ENCODE data around the gene SH2D2A. TPM values are rescaled to one million over a fixed set of nuclear protein-coding genes. Genes with fewer than 3 reads are reported as not detected.

SH2D2A gene
- 1 to 10 TPM in 1 of 6 donors, under 1 TPM in 4, not detected in 1; 0.26 to 1.2 (median 0.31) TPM for polyA plus RNA-seq (ENCODE audit: low read depth in 6 of 6)

DNA sequence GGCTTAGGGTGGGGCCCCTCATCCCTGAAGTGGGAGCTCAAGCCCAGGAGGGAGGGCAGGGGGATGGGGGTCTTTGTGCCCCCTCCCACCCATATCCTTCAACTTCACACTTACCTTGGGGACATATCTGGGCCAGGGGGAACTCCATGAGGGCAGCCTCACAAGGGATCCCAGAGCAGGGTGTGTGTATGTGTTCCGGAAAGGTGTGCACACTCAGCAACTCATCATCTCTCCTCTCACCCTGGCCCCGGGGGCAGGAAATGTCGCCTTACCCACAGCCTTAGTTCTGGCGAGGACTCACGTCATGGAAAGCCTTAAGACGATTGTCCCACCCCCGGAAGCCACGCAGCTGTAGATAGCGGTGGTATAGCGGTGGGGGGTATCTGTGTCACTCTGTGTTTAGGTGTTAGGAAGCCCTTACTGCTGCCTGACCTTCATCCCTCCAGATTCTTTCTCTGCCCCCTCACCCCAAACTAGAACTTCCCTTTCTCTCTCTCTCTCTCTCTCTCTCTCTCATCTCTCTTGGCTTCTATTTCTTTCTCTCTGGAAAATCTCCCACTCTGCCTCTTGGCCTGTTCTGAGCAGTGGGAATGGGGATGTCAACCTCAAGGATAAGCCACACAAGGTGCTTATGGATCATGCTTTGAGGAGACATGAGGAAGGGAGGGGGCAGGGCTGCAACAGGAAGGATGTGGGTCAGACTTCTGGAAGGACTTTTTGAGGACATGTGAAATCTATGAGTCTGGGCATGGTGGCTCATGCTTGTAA, at the start of gene SH2D2A:
TSS of gene SH2D2A (minus strand) at position 288 of the 768 bp plus-strand sequence. CDS start at position 148, 140 bp downstream.
- H3K4me3 Mint-ChIP-seq = peak within 1 kb of the TSS; percentile 3 to 85 (median 69)
- DNase-seq = peak; percentile 69
- peaks cover 30 to 33% (median 31%) of the 10 kb centered on the region in 3 donors for H3K4me1 Mint-ChIP-seq
- H3K27me3 Mint-ChIP-seq = peaks cover 13 to 39% (median 20%) of the 10 kb centered on the region in 3 donors
- no peaks in the 10 kb centered on the region for H3K36me3 Mint-ChIP-seq
- peak within 1 kb of the TSS; percentile 55 to 97 (median 88) for H3K27ac Mint-ChIP-seq
- peaks cover 0 to 4% (median 0%) of the 10 kb centered on the region in 7 donors for H3K9me3 Mint-ChIP-seq
- ATAC-seq (ENCODE audit: low read depth in 2 of 2) = peak; percentile 85 to 91

DNA sequence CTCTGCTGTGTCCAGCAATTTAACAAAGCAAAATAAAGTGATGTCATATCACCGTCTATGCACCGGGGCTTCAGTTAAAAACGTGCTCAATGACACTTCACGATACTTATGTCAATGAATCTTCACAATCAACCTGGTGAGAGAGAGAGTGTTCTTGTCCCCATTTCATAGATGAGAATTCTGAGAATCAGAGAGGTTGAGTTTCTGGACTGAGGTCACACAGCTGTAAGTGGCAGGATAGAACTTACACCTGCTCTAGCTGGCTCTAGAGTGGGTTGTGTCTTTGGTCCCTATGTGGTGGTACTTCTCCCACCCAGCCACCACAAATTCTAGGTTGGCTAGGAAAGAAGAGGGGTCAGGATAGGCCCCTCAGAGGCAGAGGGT, 49.2 kb upstream of the SH2D2A start:
- Mint-ChIP-seq H3K27ac (peak overlapping the region in 1 of 6 donors; percentile 70), H3K4me3 (peak overlapping the region in 1 of 8 donors; percentile 67), H3K4me1 (peaks cover 4 to 7% (median 5%) of the 10 kb centered on the region in 3 donors), H3K27me3 (peaks cover 34 to 80% (median 74%) of the 10 kb centered on the region in 3 donors), H3K9me3 (no peaks in the 10 kb centered on the region), H3K36me3 (no peaks in the 10 kb centered on the region)
- DNase-seq (no peak), ATAC-seq (ENCODE audit: low read depth in 2 of 2) (no peak)

DNA sequence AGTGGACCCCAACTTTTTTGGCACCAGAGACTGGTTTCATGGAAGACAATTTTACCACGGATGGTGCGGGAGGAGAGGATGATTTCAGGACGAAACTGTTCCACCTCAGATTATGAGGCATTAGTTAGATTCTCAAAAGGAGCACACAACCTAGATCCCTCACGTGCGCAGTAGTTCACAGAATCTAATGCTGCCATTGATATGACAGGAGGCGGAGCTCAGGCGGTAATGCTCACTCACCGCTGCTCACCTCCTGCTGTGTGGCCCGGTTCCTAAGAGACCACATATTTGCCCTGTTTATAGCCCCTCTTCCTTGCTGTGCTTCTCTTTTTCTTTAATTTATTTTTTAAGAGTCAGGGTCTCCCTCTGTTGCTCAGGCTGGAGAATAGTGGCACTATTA, 48.6 kb upstream of the SH2D2A start:
- DNase-seq (no peak), ATAC-seq (ENCODE audit: low read depth in 2 of 2) (no peak)
- no peak overlapping the region for H3K27ac Mint-ChIP-seq
- H3K4me3 Mint-ChIP-seq = no peak overlapping the region
- peaks cover 35 to 80% (median 78%) of the 10 kb centered on the region in 3 donors for H3K27me3 Mint-ChIP-seq
- no peaks in the 10 kb centered on the region for H3K36me3 Mint-ChIP-seq
- peaks cover 7 to 9% (median 7%) of the 10 kb centered on the region in 3 donors for H3K4me1 Mint-ChIP-seq
- no peaks in the 10 kb centered on the region for H3K9me3 Mint-ChIP-seq

DNA sequence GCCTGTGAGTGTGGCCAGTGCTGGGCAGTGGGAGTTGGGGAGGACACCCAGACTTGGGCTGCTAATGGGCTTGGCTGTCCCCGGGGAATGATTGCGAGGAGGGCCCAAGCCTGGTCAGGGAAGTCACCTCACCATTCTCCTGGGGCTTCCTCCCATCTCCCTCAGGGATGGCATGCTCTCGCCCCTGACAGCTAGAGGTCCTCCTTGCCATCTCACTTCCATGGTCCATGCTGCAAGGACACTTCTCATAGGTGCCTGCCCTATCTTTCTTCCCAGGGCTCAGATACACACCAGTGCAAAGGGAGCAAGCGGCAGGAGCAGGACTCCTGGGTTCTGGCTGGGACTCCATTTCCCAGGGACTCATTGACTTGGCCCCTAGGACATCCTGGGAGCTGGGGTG, 48.1 kb upstream of the SH2D2A start:
- no peak for DNase-seq
- H3K27ac Mint-ChIP-seq = no peak overlapping the region
- no peaks in the 10 kb centered on the region for H3K9me3 Mint-ChIP-seq
- H3K27me3 Mint-ChIP-seq = peaks cover 40 to 82% (median 80%) of the 10 kb centered on the region in 3 donors
- H3K4me1 Mint-ChIP-seq = peaks cover 10 to 13% (median 12%) of the 10 kb centered on the region in 3 donors
- no peaks in the 10 kb centered on the region for H3K36me3 Mint-ChIP-seq
- no peak overlapping the region for H3K4me3 Mint-ChIP-seq
- no peak for ATAC-seq (ENCODE audit: low read depth in 2 of 2)

DNA sequence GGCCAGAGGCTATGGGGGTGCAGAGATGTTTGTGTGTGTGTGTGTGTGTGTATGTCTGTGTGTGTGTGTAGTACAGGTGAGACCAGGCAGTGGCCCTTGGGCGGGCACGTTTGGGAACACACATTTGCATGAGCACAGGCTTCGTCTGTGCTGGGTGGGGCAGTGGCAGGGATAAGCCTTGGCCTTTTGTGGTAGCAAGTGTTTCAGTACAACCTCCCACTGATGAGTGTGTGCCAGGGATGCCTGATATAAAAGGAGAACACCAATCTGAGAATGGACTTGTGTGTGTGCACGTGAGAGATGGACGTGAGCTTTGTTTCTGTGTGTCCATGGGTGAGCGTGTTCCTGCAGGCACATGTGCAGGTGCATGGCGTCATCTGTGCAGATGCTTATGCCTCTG, 47.0 kb upstream of the SH2D2A start:
- Mint-ChIP-seq H3K9me3 (no peaks in the 10 kb centered on the region), H3K4me3 (peak overlapping the region in 1 of 8 donors; percentile 37), H3K36me3 (no peaks in the 10 kb centered on the region), H3K27me3 (peaks cover 33 to 82% (median 73%) of the 10 kb centered on the region in 3 donors), H3K27ac (no peak overlapping the region), H3K4me1 (peaks cover 12 to 15% (median 14%) of the 10 kb centered on the region in 3 donors)
- DNase-seq = no peak
- ATAC-seq (ENCODE audit: low read depth in 2 of 2) = no peak

DNA sequence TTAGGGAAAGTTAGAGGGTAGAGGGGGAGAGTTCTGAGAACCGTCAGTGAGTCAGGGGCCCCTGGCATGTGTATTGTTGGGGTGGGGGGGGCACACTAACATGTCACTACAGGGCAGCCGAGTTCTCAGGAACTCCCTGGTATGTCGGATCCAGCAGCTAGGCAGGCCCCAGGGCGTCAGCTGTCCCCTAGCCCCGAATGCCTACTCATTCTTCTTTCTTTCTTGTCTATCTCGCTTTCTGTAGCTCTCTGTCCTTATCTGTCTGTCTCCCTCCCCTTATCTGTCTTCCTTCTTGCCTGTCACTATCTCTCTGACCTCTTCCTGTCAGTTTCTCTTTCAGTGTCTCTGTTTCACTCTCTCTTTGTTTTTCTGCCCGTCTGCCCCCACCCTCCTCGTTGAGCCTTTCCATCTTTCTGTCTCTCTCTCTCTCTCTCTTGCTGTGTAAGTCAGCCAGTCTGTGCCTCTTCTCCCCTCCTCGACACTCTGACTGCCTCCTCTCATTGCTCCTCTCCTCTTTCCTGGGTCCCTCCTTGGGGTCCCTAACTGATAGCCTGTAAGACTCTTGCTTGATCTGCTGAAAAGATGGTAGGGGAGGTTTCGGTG, 46.5 kb upstream of the SH2D2A start:
- Mint-ChIP-seq H3K4me1 (peaks cover 14 to 15% (median 15%) of the 10 kb centered on the region in 3 donors), H3K27ac (no peak overlapping the region), H3K27me3 (peaks cover 39 to 82% (median 73%) of the 10 kb centered on the region in 3 donors), H3K9me3 (no peaks in the 10 kb centered on the region), H3K36me3 (no peaks in the 10 kb centered on the region), H3K4me3 (no peak overlapping the region)
- DNase-seq = no peak
- no peak for ATAC-seq (ENCODE audit: low read depth in 2 of 2)

DNA sequence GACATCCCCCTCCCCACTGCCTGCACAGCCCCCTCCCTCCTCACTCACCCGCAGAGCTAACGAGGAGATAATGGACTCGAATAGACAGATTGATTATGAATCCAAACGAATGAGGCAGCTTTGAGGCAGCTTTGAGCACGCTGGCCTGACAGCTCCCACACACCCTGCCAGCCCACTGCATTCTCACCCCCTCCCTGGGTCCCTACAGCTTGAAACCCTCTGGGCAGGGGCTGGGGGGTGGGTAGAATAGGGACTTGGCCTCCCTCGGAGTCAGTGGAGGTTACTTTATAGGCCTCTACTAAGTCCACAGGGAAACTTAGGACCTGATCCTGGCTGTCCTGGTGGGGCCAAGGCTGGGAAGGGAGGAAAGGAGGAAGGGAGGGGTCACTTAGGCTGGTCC, 45.9 kb upstream of the SH2D2A start:
- no peak overlapping the region for H3K4me3 Mint-ChIP-seq
- peaks cover 14 to 15% (median 15%) of the 10 kb centered on the region in 3 donors for H3K4me1 Mint-ChIP-seq
- peaks cover 44 to 82% (median 73%) of the 10 kb centered on the region in 3 donors for H3K27me3 Mint-ChIP-seq
- H3K9me3 Mint-ChIP-seq = no peaks in the 10 kb centered on the region
- H3K27ac Mint-ChIP-seq = no peak overlapping the region
- DNase-seq = no peak
- no peak for ATAC-seq (ENCODE audit: low read depth in 2 of 2)
- no peaks in the 10 kb centered on the region for H3K36me3 Mint-ChIP-seq

DNA sequence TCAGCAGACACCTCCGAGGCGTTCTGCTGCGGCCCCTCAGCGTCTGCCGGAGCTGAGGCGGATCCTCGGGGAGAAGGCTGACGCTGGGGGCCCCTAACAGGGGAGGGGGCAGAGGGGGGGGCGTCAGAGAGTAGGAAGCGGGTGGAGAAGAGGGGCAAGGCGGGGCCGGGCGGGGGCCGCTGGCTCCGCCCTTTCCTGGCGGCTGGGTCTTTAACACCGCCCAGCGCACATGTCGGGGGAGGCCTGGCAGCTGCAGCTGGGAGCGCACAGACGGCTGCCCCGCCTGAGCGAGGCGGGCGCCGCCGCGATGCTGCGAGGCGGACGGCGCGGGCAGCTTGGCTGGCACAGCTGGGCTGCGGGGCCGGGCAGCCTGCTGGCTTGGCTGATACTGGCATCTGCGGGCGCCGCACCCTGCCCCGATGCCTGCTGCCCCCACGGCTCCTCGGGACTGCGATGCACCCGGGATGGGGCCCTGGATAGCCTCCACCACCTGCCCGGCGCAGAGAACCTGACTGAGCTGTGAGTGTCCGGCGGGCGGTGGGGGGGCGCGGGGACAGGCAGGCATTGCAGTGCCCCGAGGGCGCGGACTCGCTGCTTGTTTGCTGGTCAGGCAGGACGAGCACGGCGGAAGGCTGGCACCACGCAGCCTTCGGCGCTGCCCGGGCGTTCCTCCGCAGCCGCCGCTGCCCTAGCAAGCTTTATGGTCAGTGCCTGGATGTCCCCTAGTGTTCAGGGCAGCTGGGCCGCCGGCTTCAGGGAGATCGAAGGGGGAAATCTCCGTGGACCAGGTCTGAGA, 44.2 kb upstream of the SH2D2A start, which contains the start of gene NTRK1:
TSS of gene NTRK1 (plus strand) at position 238 of the 796 bp plus-strand sequence. CDS start at position 308, 70 bp downstream.
- peaks cover 55 to 82% (median 82%) of the 10 kb centered on the region in 3 donors for H3K27me3 Mint-ChIP-seq

DNA sequence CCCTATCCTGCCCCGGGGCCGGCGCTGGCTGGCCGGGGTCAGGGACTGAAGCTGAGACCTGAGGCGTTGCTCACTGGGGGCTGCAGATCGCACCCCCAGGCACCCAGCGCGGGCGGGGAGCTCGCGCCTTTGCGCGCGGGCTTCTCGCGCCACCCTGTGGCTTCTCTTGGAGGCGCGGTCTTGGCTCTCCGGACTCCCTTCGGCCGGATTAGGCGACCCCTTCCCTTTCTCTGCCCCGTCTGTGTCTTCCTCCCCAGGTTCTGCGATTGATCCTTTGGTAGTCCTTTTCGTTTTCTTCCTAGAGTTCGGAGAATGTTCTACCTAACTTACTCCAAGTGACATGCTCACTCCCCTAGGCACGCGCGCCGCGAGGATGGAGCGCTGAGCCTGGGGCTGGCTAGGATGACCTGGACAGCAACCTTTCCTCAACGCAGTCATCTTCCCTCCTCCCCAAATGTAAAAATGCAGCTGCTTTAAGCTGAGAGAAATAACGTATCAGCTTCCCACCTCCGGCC, 43.5 kb upstream of the SH2D2A start:
- DNase-seq = peak; percentile 39
- peak; percentile 64 to 68 for ATAC-seq (ENCODE audit: low read depth in 2 of 2)
- peaks cover 52 to 76% (median 76%) of the 10 kb centered on the region in 3 donors for H3K27me3 Mint-ChIP-seq
- peaks cover 12 to 15% (median 15%) of the 10 kb centered on the region in 3 donors for H3K4me1 Mint-ChIP-seq
- H3K9me3 Mint-ChIP-seq = no peaks in the 10 kb centered on the region
- H3K27ac Mint-ChIP-seq = no peak overlapping the region
- peak overlapping the region; percentile 51 to 88 (median 78) for H3K4me3 Mint-ChIP-seq
- no peaks in the 10 kb centered on the region for H3K36me3 Mint-ChIP-seq

More for the DNA sequence above, 44.2 kb upstream of the SH2D2A start, which contains the start of gene NTRK1:
- Mint-ChIP-seq H3K4me1 (peaks cover 12 to 15% (median 15%) of the 10 kb centered on the region in 3 donors), H3K27ac (no peak within 1 kb of the TSS), H3K4me3 (peak within 1 kb of the TSS; percentile 51 to 88 (median 78)), H3K9me3 (no peaks in the 10 kb centered on the region), H3K36me3 (no peaks in the 10 kb centered on the region)
- peak; percentile 79 to 81 for ATAC-seq (ENCODE audit: low read depth in 2 of 2)
- DNase-seq = peak; percentile 15

DNA sequence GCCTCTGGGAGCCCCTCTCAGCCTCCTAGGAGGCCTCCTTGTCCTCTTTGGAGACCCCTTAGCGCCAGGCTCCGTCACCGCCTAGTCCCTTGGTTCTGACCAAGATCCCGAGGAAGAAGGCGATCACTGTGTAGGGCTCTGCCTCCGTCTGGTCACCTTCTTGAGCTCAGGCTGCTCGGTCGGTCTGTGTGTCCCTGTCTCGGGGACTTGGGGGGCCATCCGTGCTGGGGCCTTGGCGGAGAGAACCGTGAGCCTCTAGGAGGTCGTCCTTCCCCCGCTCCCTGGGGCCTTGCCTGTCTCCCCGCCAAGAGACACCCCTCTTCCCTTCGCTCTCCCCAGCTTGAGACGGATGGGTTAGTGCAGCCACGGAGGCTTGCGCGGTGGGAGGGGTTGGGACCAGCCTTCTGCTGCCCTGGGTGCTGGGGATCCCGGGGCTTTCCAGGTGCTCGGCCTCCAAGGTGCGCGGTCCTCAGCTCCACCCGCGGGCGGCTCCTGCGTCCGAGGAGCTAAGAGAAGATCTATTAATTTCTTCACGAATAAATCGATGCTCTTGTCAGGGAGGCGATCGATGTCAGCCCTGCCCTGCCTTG, 43.0 kb upstream of the SH2D2A start:
- H3K27me3 Mint-ChIP-seq = peaks cover 57 to 76% (median 74%) of the 10 kb centered on the region in 3 donors
- H3K4me3 Mint-ChIP-seq = peak overlapping the region; percentile 25 to 88 (median 69)
- H3K36me3 Mint-ChIP-seq = no peaks in the 10 kb centered on the region
- no peaks in the 10 kb centered on the region for H3K9me3 Mint-ChIP-seq
- DNase-seq = no peak
- peak in 1 of 2 donors; percentile 9 for ATAC-seq (ENCODE audit: low read depth in 2 of 2)
- H3K4me1 Mint-ChIP-seq = peaks cover 12 to 15% (median 15%) of the 10 kb centered on the region in 3 donors
- no peak overlapping the region for H3K27ac Mint-ChIP-seq

DNA sequence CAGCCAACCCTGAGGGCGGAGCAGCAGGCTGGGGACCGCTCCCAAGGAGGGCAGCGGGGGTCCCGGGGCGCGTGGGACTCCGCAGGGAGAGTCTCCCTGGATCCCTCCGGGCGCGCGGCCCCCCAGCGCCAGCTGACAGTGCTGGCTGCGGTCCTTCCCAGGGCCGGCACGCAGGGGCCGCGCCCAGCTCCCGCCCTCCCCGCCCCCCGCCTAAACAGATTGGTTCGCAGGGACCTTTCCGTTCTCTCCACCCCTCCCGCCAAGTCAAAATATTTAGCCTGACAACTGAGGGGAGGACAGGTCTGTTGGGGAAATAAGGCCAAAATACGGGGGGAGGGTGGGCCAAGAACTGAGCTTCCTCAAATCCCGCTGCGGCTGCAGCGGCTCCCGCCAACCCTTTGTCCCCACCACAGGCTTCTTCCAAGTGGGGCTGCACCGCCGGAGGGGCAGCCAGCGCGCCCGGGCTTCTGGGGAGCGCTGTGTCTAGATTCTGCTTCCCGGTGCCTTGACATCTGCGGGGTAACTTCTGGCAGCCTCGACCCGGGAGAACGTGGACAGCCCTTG, 42.4 kb upstream of the SH2D2A start, which contains the start of gene INSRR:
TSS of gene INSRR (minus strand) at position 159 of the 564 bp plus-strand sequence. CDS start 496 bp downstream, outside the sequence.
- Mint-ChIP-seq H3K27ac (no peak within 1 kb of the TSS), H3K9me3 (no peaks in the 10 kb centered on the region), H3K4me1 (peaks cover 12 to 15% (median 15%) of the 10 kb centered on the region in 3 donors), H3K36me3 (no peaks in the 10 kb centered on the region), H3K4me3 (peak within 1 kb of the TSS; percentile 25 to 88 (median 69)), H3K27me3 (peaks cover 60 to 76% (median 71%) of the 10 kb centered on the region in 3 donors)
- ATAC-seq (ENCODE audit: low read depth in 2 of 2) (no peak), DNase-seq (no peak)

DNA sequence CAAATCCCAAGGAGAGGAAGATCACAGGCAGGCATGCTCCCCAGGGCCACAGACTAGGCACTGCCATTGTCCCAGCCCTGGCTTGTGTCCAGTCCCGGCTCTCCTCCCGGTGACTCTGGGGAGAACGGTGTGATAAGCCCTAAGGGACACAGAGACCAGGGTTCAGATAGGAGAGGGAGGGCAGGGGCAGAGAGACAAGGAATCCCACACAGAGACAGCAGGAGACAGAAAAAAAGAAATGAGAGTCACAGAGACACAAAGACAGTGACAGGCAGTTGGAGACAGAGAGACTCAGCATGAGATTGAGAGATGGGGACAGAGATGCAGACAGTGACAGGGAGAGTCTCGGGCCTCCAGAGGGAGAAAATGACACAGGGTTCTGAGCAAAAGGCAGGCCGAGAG, 41.9 kb upstream of the SH2D2A start:
- DNase-seq (no peak), ATAC-seq (ENCODE audit: low read depth in 2 of 2) (no peak)
- H3K27me3 Mint-ChIP-seq = peaks cover 64 to 76% (median 71%) of the 10 kb centered on the region in 3 donors
- no peaks in the 10 kb centered on the region for H3K36me3 Mint-ChIP-seq
- peaks cover 12 to 15% (median 15%) of the 10 kb centered on the region in 3 donors for H3K4me1 Mint-ChIP-seq
- H3K9me3 Mint-ChIP-seq = no peaks in the 10 kb centered on the region
- no peak overlapping the region for H3K27ac Mint-ChIP-seq
- H3K4me3 Mint-ChIP-seq = peak overlapping the region in 7 of 8 donors; percentile 31 to 68 (median 47)
